GM12873 (cell line): Measurements from ENCODE around the gene PERM1.

Source experiments
- CTCF ChIP-seq: IDR thresholded peaks from 2 replicates; pipeline ENCODE4 v1.5.1; 2012; ENCODE audit warnings: low read depth, mild to moderate bottlenecking, moderate library complexity, low read length, control low read depth; ENCODE audit not compliant: insufficient read depth; ENCODE audit errors: missing control alignments

The PERM1 gene

GRCh38 chr1:981955-982558 is at the start of gene PERM1:
Gene PERM1, minus strand, starts transcription at chr1:982093. Its CDS starts 1,064 bp downstream, at chr1:981029.
- TF ChIP-seq CTCF, result no peak

- no peak for TF ChIP-seq CTCF
Measured at GRCh38 chr1:1027791-1028190, 45.9 kb upstream of the PERM1 start.

DNA sequence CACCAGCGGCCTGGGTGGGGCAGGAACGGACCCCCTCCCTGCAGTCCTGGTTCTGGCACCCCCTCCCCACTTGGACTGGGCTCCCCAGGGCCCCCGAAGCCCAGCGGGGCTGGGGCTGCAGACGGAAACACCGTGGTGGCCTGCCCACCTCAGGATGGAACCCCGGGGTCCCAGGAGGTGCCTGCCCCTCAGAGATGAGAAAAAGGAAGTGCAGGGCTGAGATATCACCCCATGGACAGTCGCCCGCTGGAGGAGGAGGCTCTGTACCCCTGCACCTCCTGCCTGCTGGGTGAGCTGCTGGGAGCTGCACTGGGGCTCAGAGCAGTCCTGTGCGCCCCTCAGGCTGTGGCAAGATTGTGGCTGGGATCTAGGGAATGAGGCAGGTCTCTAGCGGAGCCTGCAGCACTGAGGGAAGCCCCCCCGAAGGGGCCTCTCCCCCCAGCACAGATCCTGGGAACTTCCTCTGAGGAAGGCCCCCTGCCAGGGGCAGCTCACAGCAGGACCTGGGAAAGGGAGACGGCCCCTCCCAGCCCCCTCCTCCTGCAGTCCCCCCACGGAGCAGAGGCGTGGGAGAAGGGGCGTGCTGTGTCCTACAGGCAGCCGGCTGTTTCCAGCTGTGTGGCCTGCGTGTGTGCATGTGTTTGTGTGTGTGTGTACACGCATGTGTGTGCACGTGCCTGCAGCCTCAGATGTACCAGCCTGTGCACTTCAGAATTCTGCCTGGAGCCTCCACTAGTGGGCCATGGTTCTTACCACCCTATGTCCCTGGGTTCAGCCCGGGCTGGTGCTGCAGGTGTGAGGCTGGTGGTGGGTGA is 44.9 kb upstream of the PERM1 start:
- TF ChIP-seq CTCF, result no peak

- TF ChIP-seq CTCF, result no peak
Measured at GRCh38 chr1:1025730-1026129, 43.8 kb upstream of the PERM1 start.

- no peak for TF ChIP-seq CTCF
Measured at GRCh38 chr1:1024771-1025699, 43.1 kb upstream of the PERM1 start.

DNA sequence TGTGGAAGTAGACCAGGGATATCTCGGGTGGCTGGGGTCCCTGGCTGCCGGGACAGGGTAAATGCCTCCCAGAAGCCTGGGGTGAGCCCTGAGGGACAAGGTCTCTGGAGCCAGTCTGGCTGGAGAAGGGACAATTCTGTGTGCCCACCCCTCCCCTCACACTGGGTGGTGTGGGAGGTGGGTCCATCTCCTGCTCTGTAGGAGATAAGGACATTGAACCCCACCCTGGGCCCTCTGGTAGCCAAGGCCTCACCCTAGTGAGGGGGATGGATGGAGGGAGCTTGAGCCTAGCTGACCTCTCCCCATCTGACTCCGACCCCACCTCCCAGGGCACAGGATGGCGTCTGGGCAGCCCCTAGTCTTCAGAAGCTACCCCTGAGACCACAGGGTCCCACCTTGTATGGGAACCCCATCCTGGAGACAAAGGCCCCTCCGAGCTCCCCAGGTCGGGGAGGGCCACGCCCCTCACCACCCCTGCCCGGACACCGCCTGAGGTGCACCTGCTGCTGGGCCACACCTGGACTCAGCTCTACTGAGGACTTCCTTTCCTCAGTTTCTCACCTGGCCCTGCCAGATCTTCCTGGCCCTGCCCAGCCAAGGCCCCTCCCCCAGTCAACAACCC is 42.4 kb upstream of the PERM1 start:
- no peak for TF ChIP-seq CTCF
